Activated CD4-positive, alpha-beta T cell treated with anti-CD3 and anti-CD28 coated beads for 24 hours (primary cell): ENCODE measurements around the gene ZNF407.

Experiments
- DNase-seq, 2 donors: peaks; one replicate each; pipeline ENCODE4 v3.0.0-alpha.2; 2020; ENCODE audit warnings: low read depth in 2 of 2

The ZNF407 gene

DNA sequence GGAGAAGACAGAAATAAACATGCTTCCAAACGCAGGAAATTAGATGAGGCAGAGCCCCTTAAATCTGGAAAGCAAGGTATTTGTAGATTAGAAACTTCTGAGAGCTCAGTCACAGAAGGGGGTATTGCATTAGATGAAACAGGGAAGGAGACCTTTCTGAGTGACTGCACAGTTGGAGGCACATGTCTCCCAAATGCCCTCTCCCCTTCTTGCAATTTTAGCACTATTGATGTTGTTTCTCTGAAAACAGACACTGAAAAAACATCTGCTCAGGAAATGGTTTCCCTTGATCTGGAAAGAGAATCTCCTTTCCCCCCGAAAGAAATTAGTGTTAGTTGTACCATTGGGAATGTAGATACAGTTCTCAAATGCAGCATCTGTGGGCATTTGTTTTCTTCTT lies 33.5 kb downstream of the ZNF407 start:
- no peak for DNase-seq

DNA sequence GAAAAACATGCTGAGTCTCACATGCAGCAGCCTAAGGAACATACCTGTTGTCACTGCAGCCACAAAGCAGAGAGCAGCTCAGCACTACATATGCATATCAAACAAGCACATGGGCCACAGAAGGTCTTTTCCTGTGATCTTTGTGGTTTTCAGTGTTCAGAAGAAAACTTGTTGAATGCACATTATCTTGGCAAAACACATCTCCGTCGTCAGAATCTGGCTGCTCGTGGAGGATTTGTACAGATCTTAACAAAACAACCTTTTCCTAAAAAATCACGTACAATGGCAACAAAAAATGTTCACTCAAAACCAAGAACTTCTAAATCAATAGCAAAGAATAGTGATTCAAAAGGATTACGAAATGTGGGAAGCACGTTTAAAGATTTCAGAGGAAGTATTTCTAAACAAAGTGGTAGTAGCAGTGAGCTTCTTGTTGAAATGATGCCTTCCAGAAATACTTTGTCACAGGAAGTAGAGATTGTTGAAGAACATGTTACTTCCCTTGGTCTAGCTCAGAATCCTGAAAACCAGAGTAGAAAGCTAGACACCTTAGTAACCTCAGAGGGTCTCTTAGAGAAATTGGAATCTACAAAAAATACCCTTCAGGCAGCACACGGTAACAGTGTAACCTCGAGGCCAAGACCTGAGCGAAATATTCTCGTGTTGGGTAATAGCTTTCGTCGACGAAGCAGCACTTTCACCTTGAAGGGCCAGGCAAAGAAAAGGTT lies 34.1 kb downstream of the ZNF407 start:
- no peak for DNase-seq

DNA sequence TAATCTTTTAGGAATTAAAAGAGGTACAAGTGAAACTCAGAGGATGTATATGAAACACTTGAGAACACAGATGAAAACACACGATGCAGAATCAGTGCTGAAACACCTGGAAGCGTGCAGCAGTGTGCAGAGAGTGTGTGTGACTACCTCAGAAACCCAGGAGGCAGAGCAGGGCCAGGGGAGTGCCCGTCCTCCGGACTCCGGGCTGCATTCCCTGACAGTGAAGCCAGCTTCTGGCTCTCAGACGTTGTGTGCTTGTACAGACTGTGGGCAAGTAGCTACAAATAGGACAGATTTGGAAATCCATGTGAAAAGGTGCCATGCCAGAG lies 34.6 kb downstream of the ZNF407 start:
- no peak for DNase-seq

DNA sequence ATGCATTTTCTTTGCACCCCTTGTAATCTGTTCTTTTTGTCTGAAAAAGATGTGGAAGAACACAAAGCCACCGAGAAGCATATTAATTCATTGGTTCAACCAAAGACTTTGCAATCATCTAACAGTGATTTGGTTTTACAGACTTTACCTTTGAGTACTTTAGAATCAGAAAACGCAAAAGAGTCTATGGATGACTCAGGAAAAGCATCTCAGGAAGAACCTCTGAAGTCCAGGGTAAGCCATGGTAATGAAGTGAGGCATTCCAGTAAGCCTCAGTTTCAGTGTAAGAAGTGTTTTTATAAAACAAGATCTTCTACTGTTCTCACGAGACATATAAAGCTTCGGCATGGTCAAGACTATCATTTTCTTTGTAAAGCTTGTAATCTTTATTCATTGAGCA lies 35.2 kb downstream of the ZNF407 start:
- no peak for DNase-seq

DNA sequence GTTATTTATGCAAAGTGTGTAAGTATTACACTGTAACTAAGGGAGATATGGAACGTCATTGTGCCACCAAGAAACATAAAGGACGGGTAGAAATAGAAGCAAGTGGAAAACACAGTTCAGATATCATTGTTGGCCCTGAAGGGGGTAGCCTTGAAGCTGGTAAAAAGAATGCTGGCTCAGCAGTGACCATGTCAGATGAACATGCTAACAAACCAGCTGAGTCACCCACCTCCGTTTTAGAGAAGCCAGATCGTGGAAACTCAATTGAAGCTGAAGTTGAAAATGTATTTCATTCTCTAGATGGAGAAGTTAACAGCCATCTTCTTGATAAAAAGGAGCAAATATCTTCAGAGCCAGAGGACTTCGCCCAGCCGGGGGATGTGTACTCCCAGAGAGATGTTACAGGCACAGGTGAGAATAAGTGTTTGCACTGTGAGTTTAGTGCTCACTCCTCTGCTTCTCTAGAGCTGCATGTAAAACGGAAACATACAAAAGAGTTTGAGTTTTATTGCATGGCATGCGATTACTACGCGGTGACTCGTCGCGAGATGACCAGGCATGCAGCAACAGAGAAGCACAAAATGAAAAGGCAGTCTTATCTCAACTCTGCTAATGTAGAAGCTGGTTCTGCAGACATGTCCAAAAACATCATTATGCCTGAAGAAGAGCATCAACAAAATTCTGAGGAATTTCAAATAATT lies 36.1 kb downstream of the ZNF407 start:
- no peak for DNase-seq

DNA sequence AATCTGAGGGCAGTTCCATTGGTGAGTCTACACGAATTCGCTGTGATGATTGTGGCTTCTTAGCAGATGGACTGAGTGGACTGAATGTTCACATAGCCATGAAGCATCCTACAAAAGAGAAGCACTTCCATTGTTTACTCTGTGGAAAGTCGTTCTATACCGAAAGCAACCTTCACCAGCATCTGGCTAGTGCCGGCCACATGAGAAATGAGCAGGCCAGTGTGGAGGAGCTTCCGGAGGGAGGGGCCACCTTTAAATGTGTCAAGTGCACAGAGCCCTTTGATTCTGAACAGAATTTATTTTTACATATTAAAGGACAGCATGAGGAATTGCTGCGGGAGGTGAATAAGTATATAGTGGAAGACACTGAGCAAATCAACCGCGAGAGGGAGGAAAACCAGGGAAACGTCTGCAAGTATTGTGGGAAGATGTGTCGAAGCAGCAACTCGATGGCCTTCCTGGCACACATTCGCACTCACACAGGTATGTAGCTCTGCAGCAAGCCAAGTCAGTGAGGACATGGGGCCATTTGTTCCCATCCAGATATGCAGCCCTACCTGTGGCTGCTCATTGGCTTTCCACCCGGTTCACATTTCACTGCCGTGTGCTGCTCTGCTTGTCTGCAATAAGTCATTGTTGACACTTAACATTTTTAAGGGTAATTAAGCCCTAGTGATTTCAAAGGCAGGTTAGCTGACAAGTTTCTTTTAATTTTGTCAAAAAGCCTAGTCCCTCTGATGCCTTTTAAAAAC lies 37.7 kb downstream of the ZNF407 start:
- DNase-seq, result no peak

DNA sequence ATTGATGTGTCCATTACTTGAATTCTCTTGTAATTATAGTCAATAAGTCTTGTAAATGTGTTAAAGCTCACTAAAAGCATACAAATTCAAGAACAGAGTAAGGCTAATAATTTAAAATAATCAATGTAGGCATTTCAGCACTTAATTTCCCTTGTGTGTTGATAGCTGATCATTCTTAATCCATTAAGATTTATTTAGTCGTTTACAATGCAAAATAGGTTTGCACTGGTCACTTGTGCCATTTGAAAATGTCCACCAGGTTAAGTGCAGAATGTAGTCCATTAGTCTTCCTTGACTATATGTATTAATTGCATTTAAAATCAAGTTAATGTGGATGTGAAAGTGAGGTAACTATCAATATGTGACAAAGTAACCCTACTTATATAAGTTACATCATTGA lies 39.4 kb downstream of the ZNF407 start:
- DNase-seq, result no peak

DNA sequence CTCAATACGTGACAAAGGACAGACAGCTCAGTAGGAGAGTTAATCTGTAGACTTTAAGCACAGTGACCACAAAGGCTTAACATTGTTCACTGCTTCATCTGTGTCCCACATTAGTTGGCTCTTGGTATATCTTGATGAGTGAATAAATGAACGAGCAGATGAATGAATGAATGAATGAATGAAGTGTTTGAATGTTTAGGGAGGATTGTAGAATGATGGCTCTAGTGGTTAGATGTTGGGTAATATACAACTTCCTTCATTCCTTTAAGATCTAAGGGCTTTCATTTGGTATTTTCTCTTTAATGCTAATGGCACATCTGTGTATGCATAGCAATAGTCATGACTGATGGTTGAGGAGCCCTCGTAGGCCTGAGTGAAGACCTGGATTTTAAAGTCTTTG lies 40.5 kb downstream of the ZNF407 start:
- DNase-seq, result no peak

DNA sequence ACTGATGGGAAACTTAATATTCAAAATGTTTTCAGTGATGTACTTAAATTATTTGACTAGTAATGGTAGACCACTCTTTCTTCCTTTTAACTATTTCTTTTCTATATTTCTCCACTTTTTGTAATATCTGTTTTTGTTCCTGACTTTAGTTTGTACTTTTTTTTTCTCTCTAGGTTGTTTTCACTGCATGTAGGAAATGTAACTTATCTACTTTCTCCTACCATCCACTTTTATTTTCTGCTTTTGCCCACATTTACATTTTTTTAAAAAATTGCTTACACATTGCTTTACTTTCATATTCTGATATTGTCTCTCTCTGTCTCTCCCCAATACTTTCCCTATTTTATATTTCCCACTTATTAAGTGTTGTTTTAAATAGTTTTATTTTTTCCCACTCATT lies 47.0 kb downstream of the ZNF407 start:
- DNase-seq, result no peak

DNA sequence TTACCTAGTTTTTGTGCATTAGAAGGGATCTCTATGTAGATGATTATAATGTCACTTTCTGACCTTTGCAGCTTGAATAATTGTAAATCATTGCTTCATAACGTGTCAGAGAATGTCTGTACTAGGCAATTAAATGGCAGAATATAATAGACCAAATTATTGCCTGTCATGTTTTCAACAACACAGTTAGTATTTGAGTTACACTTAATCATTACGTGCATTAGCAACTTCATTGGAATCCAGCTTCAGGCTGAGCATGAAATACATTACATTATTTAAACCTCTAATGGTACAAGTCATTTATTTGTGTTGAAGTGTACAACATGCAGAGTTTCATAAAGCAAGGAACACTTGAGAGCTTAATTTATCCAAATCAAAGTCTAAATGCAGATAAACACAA lies 48.0 kb downstream of the ZNF407 start:
- DNase-seq, result no peak

DNA sequence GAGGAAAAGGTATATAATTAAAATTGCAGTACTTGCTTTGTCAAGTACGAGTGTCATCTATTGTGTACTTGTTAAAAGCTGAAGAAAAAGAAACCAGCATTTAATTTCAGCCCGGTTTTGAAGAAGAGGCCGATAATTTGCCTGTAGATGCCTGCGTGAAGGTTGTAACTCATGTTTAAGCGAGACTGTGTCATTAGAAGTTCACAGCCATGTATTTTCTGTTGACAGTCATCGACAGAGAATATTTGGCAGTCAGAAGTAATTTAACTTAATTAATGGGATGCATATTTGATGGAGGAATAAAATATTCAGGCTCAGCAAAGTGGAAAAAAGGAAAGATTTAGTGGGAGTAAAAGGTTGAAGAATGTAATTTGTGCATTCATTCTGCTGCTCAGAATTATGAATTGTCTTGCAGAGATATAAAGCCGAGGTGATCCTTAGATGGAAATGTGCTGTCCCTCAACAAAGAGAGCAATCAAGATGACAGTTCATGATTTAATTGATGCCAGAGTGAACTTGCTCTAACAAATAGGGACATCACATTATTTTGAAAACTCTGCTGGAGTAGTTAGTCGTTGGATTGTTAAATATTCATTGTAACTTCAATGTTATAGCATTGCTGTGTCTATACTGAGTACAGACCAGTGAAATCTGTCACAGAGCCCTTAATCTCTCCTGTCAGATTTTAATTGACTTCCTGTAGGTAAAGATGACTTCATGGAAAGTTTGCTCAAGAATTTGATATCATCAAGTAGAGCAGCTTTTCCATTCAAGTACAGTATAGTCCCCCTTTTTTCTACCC lies 53.9 kb downstream of the ZNF407 start:
- no peak for DNase-seq

DNA sequence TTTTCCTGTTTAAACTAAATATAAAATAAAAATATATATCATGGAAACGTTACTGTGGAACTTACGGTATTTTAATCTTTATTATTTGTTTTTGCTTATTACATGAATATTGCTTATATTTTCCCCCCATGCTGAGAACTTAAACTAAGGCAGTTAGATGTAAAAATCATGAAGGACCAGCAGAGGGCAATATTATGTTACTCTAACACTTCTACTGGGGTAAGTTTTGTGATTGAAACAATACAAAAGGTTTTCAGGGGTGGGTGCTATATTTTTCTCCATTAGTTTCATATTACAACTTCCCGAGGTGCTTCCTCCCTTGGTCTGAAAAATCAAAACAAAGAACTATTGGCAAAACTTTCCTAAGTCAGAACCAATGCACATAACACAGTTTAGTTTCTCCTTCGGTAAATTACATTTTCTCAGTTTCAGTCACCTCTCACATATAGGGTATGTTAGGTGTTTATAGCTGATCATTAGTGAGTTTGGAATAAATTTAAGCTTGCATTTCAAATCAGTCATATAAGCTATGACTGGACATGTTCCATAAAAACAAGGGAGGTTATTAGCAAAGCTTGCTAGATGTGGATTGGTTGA lies 54.8 kb downstream of the ZNF407 start:
- no peak for DNase-seq

DNA sequence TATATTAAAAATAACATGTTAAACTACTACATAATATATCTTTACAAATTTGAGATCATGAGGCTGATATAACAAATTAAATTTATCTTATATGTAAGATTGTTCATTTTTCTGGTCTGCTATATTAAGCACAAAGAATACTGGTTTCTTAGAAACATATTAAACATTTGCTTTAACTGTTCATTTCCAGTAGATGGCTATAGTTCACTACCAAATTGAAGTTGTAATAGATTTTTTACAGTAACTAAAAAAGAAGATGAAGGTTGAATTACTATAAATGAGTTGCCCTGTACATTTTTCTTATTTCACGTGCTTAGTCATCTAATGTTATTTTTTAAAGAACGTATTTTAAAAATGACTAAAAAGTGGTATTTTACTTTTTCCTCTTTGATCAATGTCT lies 57.0 kb downstream of the ZNF407 start:
- no peak for DNase-seq

DNA sequence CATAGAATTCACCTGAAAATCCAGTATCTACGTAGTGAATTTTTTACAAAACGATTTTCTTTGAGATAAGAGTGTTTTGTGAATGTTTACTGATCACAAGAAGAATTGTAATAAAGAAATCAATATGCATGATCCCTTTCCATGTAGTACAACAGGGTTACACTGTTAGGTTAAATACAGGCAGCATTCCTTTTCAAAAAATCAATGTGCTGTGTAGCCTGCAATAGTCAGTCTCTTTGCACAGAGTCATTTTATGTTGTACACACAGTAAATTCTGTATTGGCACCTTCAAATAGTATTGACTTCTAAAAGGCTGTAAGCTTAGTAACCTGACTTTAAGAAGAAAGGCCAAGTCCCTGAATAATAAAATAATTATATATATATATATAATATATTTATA lies 63.3 kb downstream of the ZNF407 start:
- DNase-seq, result no peak

DNA sequence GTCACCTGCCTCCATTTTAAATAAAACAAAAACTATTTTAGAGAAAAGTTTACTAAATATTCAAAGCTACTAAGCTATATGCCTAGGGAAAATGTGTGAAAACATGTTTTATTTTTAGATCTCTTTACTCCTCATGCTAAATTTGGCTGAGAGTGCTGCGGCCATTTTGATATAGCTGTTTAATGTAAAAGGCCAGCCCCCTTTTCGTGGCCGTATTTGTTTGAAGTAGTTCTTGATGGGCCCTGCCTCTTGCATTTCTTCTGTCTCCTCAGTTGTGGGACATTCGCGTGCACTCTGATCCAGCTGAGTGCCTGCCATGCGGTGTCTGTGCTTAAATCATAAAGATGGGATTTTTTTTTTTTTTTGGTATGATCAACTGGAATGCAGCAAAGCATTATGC lies 64.0 kb downstream of the ZNF407 start:
- no peak for DNase-seq

DNA sequence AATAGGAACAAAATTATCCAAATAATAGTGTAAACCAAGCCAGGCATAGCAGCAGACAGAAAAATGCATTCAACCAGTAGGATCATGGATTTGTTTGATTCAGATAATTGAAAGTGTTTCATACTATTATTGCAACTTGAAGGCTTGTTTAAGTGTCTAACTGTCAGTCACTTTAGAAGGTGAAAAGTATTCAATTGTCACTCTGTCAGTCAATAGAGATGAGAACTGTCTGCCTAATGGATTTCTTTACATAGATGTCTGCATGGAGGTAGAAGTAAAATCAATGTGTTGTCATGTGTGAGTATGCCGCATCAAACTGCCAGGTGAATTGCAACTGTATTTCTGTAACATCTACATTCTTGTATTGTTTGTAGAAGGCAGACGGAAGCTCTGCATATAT lies 65.0 kb downstream of the ZNF407 start:
- no peak for DNase-seq

DNA sequence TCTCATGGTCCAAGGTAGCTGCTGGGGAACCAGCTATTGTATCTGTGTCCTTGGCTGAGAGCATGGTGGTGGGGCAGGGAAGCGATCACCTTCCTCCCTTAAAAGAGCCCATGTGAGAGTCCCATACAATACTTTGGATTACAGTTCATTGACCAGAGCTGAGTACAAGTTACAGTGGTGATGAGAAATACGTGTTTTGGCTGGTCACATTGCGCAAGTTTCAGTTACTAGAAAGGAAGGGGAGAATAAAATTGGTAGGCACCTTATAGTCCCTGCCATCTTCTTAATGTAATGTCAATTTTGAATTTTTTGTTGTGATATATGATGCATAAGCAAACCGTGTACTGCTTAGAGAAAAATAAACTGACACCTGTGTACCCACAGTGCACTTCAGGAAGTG lies 67.7 kb downstream of the ZNF407 start:
- DNase-seq, result no peak

DNA sequence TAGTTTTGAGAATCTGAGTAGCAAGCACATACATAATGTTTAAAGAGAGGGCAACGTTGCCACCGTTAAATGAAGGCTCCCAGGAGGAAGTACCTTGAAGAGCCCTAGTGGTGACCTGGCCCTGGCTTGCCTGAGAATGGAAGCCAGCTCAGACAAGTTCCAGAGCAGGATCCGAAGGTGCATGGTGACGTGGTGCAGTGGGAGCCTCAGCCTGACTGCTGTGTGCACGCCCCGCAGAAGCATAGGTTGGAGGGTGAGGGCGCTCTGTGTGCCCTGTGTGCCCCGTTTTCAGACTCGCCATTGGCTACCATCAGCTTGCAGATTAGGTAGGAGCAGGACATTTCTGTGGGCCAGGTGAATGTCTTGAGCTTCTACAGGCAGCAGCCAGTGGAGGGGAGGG lies 68.2 kb downstream of the ZNF407 start:
- no peak for DNase-seq

DNA sequence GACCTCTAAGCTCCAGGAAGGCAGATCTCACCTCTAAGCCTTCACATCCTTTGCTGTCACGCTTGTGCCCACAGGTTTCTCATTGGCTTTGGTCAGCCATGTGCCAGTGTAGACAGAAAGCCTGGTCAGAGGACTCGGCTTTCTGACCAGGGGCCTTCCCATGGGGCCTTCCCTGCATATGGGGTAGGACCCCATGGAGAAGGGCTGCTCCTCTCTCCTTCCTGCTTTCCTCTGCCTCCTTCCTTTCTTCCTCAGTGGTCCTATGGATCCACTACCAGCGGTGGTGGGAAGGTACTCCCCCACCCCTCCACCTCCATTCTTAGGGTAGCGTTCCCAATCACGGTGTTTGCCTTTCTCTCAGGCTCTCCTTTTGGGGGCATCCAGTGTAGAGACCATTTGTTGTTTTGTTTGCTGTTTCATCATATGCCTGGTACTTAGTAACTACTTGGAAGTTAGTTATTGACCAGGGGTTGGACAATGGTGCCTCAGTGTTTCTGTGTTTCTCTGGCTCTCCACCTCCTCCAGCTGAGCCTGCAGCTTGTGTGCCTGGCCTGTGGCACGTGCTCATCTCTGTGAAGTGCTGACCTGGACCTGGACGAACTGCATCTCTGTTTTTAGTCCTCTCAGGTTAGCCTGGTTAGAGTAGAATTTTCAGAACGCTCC lies 71.6 kb downstream of the ZNF407 start:
- no peak for DNase-seq

DNA sequence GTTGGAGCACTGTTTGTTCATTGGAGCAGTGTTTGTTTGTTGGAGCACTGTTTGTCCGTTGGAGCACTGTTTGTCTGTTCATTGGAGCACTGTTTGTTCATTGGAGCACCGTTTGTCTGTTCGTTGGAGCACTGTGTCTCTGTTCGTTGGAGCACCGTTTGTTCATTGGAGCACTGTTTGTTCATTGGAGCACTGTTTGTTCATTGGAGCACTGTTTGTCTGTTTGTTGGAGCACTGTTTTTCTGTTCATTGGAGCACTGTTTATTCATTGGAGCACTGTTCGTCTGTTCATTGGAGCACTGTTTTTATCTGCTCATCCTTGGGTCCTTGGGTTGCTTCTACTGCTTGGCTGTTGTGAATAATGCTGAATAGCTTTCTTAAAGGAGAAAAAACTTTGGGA lies 74.7 kb downstream of the ZNF407 start:
- no peak for DNase-seq

DNA sequence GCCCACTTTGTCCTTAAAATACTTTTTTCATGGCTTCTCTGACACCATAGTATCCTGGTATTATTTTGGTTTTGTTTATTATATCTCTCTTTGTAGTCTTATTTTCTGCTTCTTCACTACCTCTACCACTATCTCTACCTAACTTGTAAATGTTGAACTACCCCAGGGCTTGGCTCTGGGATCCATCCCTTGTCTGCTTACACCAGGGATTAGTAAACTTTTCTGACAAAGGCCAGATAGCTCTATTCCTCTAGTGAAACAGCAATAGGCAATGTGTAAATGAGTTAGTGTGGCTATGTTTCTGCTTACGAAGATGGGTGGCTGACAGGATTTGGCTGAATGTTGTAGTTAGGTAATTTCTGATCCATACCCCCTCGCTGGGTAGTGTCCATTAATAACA lies 76.8 kb downstream of the ZNF407 start:
- no peak for DNase-seq
